Fibroblast of lung (primary cell): ENCODE results near the gene ATP10B.

Experiments used
- CTCF ChIP-seq, 2 donors: IDR thresholded peaks in 1 of 2; conservative IDR thresholded peaks in 1 of 2; 1 replicate in 1 of 2; 2 replicates in 1 of 2; pipeline ENCODE4 v1.5.1; 2011 to 2012; ENCODE audit warnings: low read length in 2 of 2, control low read depth in 1 of 2, inconsistent platforms in 1 of 2, low read depth in 1 of 2, mild to moderate bottlenecking in 1 of 2
- EZH2 ChIP-seq: IDR thresholded peaks from 2 replicates; pipeline ENCODE4 v1.5.1; 2012; ENCODE audit warnings: low read length, control low read depth, mild to moderate bottlenecking; ENCODE audit errors: missing control alignments

GRCh38 chr5:160846642-160847041, 5.4 kb downstream of the ATP10B start:
- TF ChIP-seq CTCF (conservative IDR thresholded peaks at IDR 0.05 in 1 of 2, IDR thresholded peaks at IDR 0.05 in 1 of 2; ENCODE audit: low read depth in 1 of 2, low read length in 2 of 2) (no peak), EZH2 (no peak)
